ENCODE results near the gene PTCD1. TPM values are rescaled to one million over a fixed set of nuclear protein-coding genes. Genes with fewer than 3 reads are reported as not detected.

PTCD1 gene
- total and polyA plus RNA-seq, 9 of the 15 experiments (the other 6 are each of a cell fraction or from before 2014, with no cell fraction given): 0.46 to 17.1 (median 6.2) TPM

GRCh38 chr7:99392659-99393354, 45.8 kb downstream of the PTCD1 start (continued):
- TF ChIP-seq, protein P1, sequence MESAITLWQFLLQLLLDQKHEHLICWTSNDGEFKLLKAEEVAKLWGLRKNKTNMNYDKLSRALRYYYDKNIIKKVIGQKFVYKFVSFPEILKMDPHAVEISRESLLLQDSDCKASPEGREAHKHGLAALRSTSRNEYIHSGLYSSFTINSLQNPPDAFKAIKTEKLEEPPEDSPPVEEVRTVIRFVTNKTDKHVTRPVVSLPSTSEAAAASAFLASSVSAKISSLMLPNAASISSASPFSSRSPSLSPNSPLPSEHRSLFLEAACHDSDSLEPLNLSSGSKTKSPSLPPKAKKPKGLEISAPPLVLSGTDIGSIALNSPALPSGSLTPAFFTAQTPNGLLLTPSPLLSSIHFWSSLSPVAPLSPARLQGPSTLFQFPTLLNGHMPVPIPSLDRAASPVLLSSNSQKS (CRISPR knock-in tag; IDR thresholded peaks at IDR 0.05): no peak
- no peak for TF ChIP-seq MTA3 (IDR thresholded peaks at IDR 0.05; ENCODE audit: borderline replicate concordance)
- no peak for TF ChIP-seq RCOR1 (IDR thresholded peaks at IDR 0.05; ENCODE audit: borderline replicate concordance in 1 of 2, low read depth in 2 of 2, low read length in 2 of 2)
- TF ChIP-seq MIER1 (IDR thresholded peaks at IDR 0.05; ENCODE audit: low read depth): no peak
- TF ChIP-seq HMG20B (CRISPR knock-in tag; IDR thresholded peaks at IDR 0.05): no peak
- TF ChIP-seq NRF1 (conservative IDR thresholded peaks at IDR 0.05 in 1 of 2, IDR thresholded peaks at IDR 0.05 in 1 of 2): peak; percentile 15 to 40; a peak in 2 of 4 replicates
- TF ChIP-seq, protein P2, sequence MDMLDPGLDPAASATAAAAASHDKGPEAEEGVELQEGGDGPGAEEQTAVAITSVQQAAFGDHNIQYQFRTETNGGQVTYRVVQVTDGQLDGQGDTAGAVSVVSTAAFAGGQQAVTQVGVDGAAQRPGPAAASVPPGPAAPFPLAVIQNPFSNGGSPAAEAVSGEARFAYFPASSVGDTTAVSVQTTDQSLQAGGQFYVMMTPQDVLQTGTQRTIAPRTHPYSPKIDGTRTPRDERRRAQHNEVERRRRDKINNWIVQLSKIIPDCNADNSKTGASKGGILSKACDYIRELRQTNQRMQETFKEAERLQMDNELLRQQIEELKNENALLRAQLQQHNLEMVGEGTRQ (CRISPR knock-in tag; IDR thresholded peaks at IDR 0.05): no peak
- no peak for TF ChIP-seq SRSF7 (optimal IDR thresholded peaks at IDR 0.05; ENCODE audit: low read depth, low read length)
- TF ChIP-seq NCOA2 (IDR thresholded peaks at IDR 0.05; ENCODE audit: partially characterized antibody in 2 of 2): no peak
- TF ChIP-seq ZNF318 (IDR thresholded peaks at IDR 0.05; ENCODE audit: borderline replicate concordance in 1 of 2, low read depth in 1 of 2): no peak
- peak; percentile 39 to 54; a peak in 2 of 4 replicates for TF ChIP-seq MAZ (CRISPR knock-in tag; conservative IDR thresholded peaks at IDR 0.05 in 1 of 2, IDR thresholded peaks at IDR 0.05 in 1 of 2)
- TF ChIP-seq TFE3 (CRISPR knock-in tag; IDR thresholded peaks at IDR 0.05): no peak
- peak; percentile 58; the same call in 1 of the 2 replicates for TF ChIP-seq KLF1 (tag; IDR thresholded peaks at IDR 0.05)
- peak; percentile 21; the same call in 1 of the 2 replicates for TF ChIP-seq L3MBTL2 (IDR thresholded peaks at IDR 0.05)
- peak; percentile 82; the same call in 1 of the 2 replicates for TF ChIP-seq ERF (CRISPR knock-in tag; IDR thresholded peaks at IDR 0.05)
